ENCODE measurements around the gene PIGR.
A peak's percentile ranks its signal among the peaks of the same experiment; 100 is the strongest.

The PIGR gene

DNA sequence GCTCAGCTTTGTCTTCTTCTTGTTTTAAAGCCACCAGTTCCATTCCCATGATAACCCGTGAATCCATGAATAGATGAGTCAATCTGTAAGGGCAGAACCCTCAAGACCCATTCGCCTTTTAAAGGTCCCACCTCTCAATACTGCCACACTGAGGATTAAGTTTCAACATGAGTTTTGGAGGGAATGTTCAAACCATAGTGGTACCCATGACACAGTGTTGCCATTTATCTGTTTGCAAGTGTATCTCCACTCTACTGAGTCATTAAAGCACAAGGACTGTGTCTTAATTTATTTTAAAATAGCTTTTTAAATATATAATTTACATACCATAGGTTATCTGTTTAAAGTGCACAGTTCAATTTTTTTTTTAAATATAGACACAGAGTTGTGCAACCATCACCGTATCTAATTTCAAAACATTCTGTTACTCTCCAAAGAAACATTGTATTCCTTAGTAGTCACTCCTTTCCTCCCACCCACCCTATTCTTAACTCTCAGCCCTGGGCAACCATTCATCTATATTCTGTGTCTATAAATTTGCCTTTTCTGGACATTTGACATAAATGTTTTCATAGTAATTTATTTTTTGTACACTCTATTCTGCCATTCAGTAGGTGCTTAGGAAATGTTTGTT is 53.8 kb downstream of the PIGR start:
- DNase-seq (ENCODE audit: low spot score) (no peak), FAIRE-seq (no peak)

DNA sequence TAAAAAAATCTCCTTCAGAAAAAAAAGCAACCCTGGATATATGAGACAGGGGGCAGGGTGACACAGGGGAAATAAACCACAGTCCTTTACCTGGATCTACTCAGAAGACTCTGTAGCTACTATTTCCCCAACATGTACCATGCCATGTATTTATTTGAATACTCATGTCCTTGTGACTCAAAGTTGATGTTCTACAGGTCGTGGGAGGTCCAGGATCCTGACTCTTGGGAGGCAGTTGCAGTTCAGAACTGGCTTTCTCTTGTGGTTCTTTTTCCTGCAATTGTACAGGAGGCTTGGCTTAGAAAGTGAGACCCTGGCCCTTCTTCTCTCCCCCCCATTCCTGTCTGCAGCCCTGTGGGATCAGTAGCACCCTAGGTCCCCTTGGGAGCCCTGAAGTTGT is 54.9 kb downstream of the PIGR start:
- no peak for DNase-seq (ENCODE audit: low spot score)
- FAIRE-seq = no peak

- FAIRE-seq (no peak), DNase-seq (ENCODE audit: low spot score) (peak; percentile 38)
Measured at GRCh38 chr1:206890125-206891060, 55.9 kb downstream of the PIGR start.

DNA sequence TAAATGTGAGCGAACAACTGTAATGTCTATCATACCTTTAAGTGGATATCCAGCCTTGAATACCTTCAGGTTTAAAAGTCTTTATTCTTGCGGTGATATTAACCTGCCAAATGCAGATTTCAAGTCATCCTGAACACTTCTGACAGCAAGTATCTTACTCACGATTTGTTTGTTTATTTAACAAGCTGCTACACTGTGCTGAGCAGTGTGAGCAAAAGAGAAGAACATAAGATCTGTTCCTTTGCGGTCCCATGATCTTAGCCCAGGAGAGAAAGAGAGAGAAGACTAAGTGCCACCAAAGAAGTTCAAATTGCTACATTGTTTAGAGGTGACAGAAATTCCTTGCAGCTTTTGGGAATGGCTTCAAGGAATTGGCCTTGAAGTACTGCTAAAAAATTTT is 58.6 kb downstream of the PIGR start:
- FAIRE-seq = no peak
- no peak for DNase-seq (ENCODE audit: low spot score)

- FAIRE-seq = no peak
- DNase-seq (ENCODE audit: low spot score) = no peak
Measured at GRCh38 chr1:206886831-206887230, 59.4 kb downstream of the PIGR start.

DNA sequence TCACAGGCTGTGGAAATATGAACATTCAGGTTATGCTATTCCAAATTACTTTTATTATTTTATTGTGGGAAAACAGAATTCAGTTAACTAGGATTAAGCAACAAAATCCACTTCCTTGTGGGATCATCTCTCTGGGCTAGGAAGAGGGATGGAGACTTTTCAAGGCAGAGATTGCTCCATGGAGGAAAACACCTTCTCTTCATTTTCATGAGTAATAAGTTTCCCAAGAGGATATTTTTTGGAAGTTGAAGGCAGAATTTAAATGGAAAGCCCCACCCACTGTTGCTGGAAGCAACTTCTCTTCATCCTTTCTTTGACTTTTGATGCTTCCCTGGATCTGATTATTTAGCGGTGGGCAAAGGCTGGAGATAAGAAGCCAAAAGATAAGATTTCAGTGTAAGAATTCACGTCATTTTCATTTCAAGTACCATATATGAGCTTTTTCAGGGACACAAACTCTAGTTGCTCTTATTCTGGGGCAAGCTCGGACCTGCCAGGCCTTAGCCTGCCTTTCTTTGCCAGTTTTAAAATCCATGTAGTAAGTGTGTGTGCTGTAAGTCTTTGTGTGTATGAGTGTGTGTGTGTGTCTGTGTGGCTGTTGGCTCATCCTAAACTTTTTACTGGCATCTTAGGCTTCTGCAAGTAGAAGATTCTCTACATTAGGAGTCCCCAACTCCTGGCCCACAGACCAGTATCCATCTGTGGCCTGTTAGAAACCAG is 60.8 kb downstream of the PIGR start:
- DNase-seq (ENCODE audit: low spot score) (no peak), FAIRE-seq (no peak)

DNA sequence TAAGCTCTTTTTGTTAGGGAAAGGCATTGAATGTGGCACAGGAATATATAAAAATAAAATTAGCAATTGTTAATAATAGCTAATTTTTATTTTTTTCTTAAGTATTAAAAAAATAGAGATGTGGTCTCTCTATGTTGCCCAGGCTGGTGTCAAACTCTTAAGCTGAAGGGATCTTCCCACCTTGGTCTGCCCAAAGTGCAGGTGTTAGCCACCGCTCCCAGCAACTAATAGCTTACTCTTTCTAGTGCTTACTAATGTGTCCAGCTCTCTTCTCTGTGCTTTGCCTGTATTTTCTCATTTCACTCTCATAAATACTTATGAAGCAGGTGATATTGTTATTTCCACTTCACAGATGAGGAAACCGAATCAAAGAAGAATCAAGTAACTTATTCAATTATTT is 62.4 kb downstream of the PIGR start:
- FAIRE-seq (no peak), DNase-seq (ENCODE audit: low spot score) (no peak)

GRCh38 chr1:206883160-206883559 is 63.1 kb downstream of the PIGR start:
- FAIRE-seq = no peak
- no peak for DNase-seq (ENCODE audit: low spot score)

- FAIRE-seq (no peak), DNase-seq (ENCODE audit: low spot score) (no peak)
Measured at GRCh38 chr1:206882555-206882954, 63.7 kb downstream of the PIGR start.

- DNase-seq (ENCODE audit: low spot score) (no peak), FAIRE-seq (no peak)
Measured at GRCh38 chr1:206880314-206880713, 66.0 kb downstream of the PIGR start.
